Naive B cell (primary cell): ENCODE data around the gene HLCS. TPM values are rescaled to one million over a fixed set of nuclear protein-coding genes. Genes with fewer than 3 reads are reported as not detected.
A peak's percentile ranks its signal among the peaks of the same experiment; 100 is the strongest.

Experiments used
- ATAC-seq, 2 donors: fragments of 150-1000 bp; cut with Tn5 transposase; 2 replicates each; pipeline ENCODE4 v1.10.0; 2021; ENCODE audit warnings: low read depth in 2 of 2, mild to moderate bottlenecking in 2 of 2, moderate library complexity in 2 of 2
- DNase-seq: peaks from one replicate; pipeline ENCODE4 v3.0.0; 2022
- H3K27ac Mint-ChIP-seq, 6 donors: one replicate each; pipeline ENCODE4 v1.8.0; 2020 to 2022; ENCODE audit warnings: mild to moderate bottlenecking in 6 of 6, mixed read lengths in 6 of 6, moderate library complexity in 5 of 6, inconsistent platforms in 2 of 6
- H3K27me3 Mint-ChIP-seq, 3 donors: one replicate each; pipeline ENCODE4 v1.8.0; 2021 to 2022; ENCODE audit warnings: mixed read lengths in 3 of 3, mild to moderate bottlenecking in 1 of 3
- H3K36me3 Mint-ChIP-seq, 2 donors: one replicate each; pipeline ENCODE4 v1.8.0; 2020 to 2022; ENCODE audit warnings: mixed read lengths in 2 of 2, inconsistent platforms in 1 of 2, mild to moderate bottlenecking in 1 of 2
- H3K4me1 Mint-ChIP-seq, 3 donors: one replicate each; pipeline ENCODE4 v1.8.0; 2020 to 2022; ENCODE audit warnings: mixed read lengths in 3 of 3, inconsistent platforms in 1 of 3, mild to moderate bottlenecking in 1 of 3, moderate library complexity in 1 of 3
- H3K4me3 Mint-ChIP-seq, 8 donors: one replicate each; pipeline ENCODE4 v1.8.0; 2020 to 2022; ENCODE audit warnings: mild to moderate bottlenecking in 8 of 8, mixed read lengths in 8 of 8, moderate library complexity in 8 of 8, inconsistent platforms in 2 of 8
- H3K9me3 Mint-ChIP-seq, 7 donors: one replicate each; pipeline ENCODE4 v1.8.0; 2020 to 2022; ENCODE audit warnings: mixed read lengths in 7 of 7, mild to moderate bottlenecking in 5 of 7, inconsistent platforms in 2 of 7, moderate library complexity in 1 of 7
- polyA plus RNA-seq, 6 donors: library from polyadenylated mRNA; unstranded; fragments of 300-500 nt; fragmentation: Illumina TruSeq; gene quantifications; one replicate each; pipeline ENCODE4 v1.2.3, GENCODE V29; 2021; ENCODE audit warnings: low read depth in 6 of 6

HLCS gene
- polyA plus RNA-seq, 6 donors from 2014 or later: 5.5 to 8.4 (median 7.3) TPM

GRCh38 chr21:36803816-36804439 is 162.5 kb downstream of the HLCS start:
- no peak overlapping the region for H3K27ac Mint-ChIP-seq
- H3K27me3 Mint-ChIP-seq: no peaks in the 10 kb centered on the region
- H3K4me3 Mint-ChIP-seq: no peak overlapping the region
- peaks cover 11 to 22% of the 10 kb centered on the region in 2 donors for H3K36me3 Mint-ChIP-seq
- DNase-seq: no peak
- ATAC-seq: no peak
- peaks cover 5 to 17% (median 9%) of the 10 kb centered on the region in 7 donors for H3K9me3 Mint-ChIP-seq
- H3K4me1 Mint-ChIP-seq: no peaks in the 10 kb centered on the region

DNA sequence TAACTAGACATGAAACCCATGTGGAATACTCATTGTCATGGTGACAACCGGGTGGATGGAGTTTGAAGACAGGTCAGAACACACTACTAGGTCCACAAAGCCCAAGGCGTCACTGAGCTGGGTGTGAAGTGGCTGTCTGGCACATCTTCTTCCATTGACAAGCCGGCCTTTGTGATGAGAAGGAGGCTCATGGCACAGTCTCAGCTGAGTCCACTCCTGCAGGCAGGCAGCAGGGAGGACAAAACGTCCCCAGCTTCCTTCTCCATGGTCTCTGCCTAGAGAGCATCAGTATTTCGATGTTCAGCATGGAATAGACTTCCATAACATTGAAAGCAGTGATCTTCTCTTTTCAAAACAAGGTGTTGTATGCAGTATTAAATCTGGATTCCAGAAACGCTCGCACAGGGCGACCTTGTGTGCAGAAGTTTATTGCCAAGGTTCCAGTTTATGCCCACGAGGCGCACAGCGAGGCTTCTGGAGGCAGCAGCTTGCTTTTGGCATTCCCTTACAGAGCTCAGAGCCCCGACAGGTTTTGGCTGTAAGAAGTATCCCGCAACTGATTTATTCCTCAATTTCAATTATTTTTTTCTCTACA is 163.3 kb downstream of the HLCS start:
- H3K27me3 Mint-ChIP-seq: no peaks in the 10 kb centered on the region
- H3K9me3 Mint-ChIP-seq: peaks cover 5 to 25% (median 17%) of the 10 kb centered on the region in 7 donors
- ATAC-seq (no peak), DNase-seq (no peak)
- no peak overlapping the region for H3K27ac Mint-ChIP-seq
- H3K4me1 Mint-ChIP-seq: no peaks in the 10 kb centered on the region
- no peak overlapping the region for H3K4me3 Mint-ChIP-seq
- H3K36me3 Mint-ChIP-seq: peaks cover 18 to 28% of the 10 kb centered on the region in 2 donors

- no peaks in the 10 kb centered on the region for H3K27me3 Mint-ChIP-seq
- DNase-seq: no peak
- no peak overlapping the region for H3K4me3 Mint-ChIP-seq
- H3K9me3 Mint-ChIP-seq: peaks cover 15 to 49% (median 32%) of the 10 kb centered on the region in 7 donors
- ATAC-seq: no peak
- H3K36me3 Mint-ChIP-seq: peaks cover 33 to 39% of the 10 kb centered on the region in 2 donors
- H3K27ac Mint-ChIP-seq: no peak overlapping the region
- H3K4me1 Mint-ChIP-seq: no peaks in the 10 kb centered on the region
Measured at GRCh38 chr21:36800734-36801133, 165.7 kb downstream of the HLCS start.

DNA sequence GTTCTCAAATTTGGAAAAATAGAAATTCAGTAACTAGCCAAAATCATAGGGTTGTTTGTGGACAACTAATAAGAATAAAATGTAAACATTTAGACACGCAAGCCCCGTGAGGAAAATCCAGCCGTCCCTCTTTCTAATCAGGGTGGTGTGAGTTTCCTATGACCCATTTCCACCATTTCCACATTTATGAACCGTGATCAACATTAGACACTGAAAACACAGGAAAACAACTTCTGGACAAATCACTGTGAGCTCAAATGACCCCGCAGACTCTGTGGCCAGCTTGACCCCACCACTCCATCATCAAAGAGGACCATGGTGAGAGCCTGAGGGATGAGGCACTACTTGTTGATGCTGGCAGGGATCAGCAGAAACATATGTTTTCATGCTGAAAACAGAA is 166.6 kb downstream of the HLCS start:
- DNase-seq (no peak), ATAC-seq (no peak)
- no peaks in the 10 kb centered on the region for H3K4me1 Mint-ChIP-seq
- H3K9me3 Mint-ChIP-seq: peaks cover 15 to 55% (median 32%) of the 10 kb centered on the region in 7 donors
- H3K36me3 Mint-ChIP-seq: peaks cover 35 to 42% of the 10 kb centered on the region in 2 donors
- no peak overlapping the region for H3K4me3 Mint-ChIP-seq
- H3K27me3 Mint-ChIP-seq: no peaks in the 10 kb centered on the region
- H3K27ac Mint-ChIP-seq: no peak overlapping the region

- DNase-seq (no peak), ATAC-seq (no peak)
- no peak overlapping the region for H3K27ac Mint-ChIP-seq
- peak overlapping the region in 1 of 8 donors; percentile 4 for H3K4me3 Mint-ChIP-seq
- H3K36me3 Mint-ChIP-seq: peaks cover 32 to 53% of the 10 kb centered on the region in 2 donors
- peaks cover 19 to 58% (median 33%) of the 10 kb centered on the region in 7 donors for H3K9me3 Mint-ChIP-seq
- H3K27me3 Mint-ChIP-seq: no peaks in the 10 kb centered on the region
- H3K4me1 Mint-ChIP-seq: no peaks in the 10 kb centered on the region
Measured at GRCh38 chr21:36798491-36798890, 168.0 kb downstream of the HLCS start.

DNA sequence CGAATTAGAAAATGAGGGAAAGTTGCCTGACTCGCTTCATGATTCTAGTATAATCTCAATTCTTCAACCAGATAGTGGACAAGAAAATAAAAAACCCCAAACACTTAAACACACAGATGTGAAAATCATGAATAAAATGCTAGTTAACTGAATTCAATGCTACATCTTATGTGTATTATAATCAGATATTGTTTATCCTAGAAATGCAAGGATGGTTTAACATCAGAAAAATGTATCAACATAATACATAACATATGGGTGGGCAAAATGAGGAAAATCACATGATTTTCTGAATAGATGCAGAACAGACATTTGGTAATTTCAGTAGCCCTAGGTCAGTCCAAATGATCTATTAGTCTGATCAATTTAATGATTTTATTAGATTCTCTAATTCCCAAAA is 170.4 kb downstream of the HLCS start:
- H3K4me1 Mint-ChIP-seq: no peaks in the 10 kb centered on the region
- no peak overlapping the region for H3K27ac Mint-ChIP-seq
- H3K27me3 Mint-ChIP-seq: no peaks in the 10 kb centered on the region
- DNase-seq (no peak), ATAC-seq (no peak)
- peaks cover 29 to 53% of the 10 kb centered on the region in 2 donors for H3K36me3 Mint-ChIP-seq
- H3K9me3 Mint-ChIP-seq: peaks cover 19 to 58% (median 32%) of the 10 kb centered on the region in 7 donors
- H3K4me3 Mint-ChIP-seq: no peak overlapping the region

DNA sequence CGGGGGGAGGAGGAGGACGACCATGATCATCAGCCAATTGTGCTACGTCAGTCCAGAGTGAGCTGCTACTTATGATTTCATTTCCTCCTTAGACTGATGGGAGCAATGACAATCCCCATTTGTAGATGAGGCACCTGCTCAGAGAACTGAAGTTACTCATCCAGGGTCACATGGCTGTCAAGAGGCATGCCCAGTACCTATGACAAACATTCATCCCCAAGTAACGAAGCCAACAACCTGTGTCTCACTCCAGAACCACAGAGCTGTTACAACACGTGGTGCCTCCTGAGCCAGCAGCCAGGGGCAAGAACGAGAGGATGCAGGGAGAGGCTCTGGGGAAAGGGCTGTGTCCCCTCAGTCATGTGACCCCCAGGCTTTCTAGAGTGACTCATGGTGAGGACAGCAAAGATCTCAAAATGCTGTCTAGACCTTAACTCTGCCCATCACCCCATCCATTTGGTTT is 173.9 kb downstream of the HLCS start:
- Mint-ChIP-seq H3K4me3 (no peak overlapping the region), H3K36me3 (peaks cover 17 to 35% of the 10 kb centered on the region in 2 donors), H3K9me3 (peaks cover 8 to 27% (median 13%) of the 10 kb centered on the region in 7 donors), H3K4me1 (no peaks in the 10 kb centered on the region), H3K27me3 (no peaks in the 10 kb centered on the region), H3K27ac (no peak overlapping the region)
- DNase-seq (no peak), ATAC-seq (no peak)

GRCh38 chr21:36791695-36792470 is 174.6 kb downstream of the HLCS start:
- H3K4me3 Mint-ChIP-seq: no peak overlapping the region
- no peak for ATAC-seq
- no peaks in the 10 kb centered on the region for H3K27me3 Mint-ChIP-seq
- H3K9me3 Mint-ChIP-seq: peaks cover 4 to 21% (median 11%) of the 10 kb centered on the region in 7 donors
- DNase-seq: no peak
- no peaks in the 10 kb centered on the region for H3K4me1 Mint-ChIP-seq
- no peak overlapping the region for H3K27ac Mint-ChIP-seq
- peaks cover 17 to 29% of the 10 kb centered on the region in 2 donors for H3K36me3 Mint-ChIP-seq

GRCh38 chr21:36791180-36791579 is 175.3 kb downstream of the HLCS start:
- no peaks in the 10 kb centered on the region for H3K27me3 Mint-ChIP-seq
- H3K4me3 Mint-ChIP-seq: no peak overlapping the region
- no peaks in the 10 kb centered on the region for H3K4me1 Mint-ChIP-seq
- peaks cover 3 to 14% (median 8%) of the 10 kb centered on the region in 7 donors for H3K9me3 Mint-ChIP-seq
- ATAC-seq (no peak), DNase-seq (no peak)
- H3K27ac Mint-ChIP-seq: peak overlapping the region in 1 of 6 donors; percentile 27
- H3K36me3 Mint-ChIP-seq: peaks cover 17 to 22% of the 10 kb centered on the region in 2 donors

- no peaks in the 10 kb centered on the region for H3K4me1 Mint-ChIP-seq
- peaks cover 0 to 8% (median 7%) of the 10 kb centered on the region in 7 donors for H3K9me3 Mint-ChIP-seq
- DNase-seq (no peak), ATAC-seq (no peak)
- no peaks in the 10 kb centered on the region for H3K27me3 Mint-ChIP-seq
- H3K36me3 Mint-ChIP-seq: peaks cover 17 to 21% of the 10 kb centered on the region in 2 donors
- H3K27ac Mint-ChIP-seq: peak overlapping the region in 1 of 6 donors; percentile 16
- H3K4me3 Mint-ChIP-seq: no peak overlapping the region
Measured at GRCh38 chr21:36790616-36791015, 175.9 kb downstream of the HLCS start.

DNA sequence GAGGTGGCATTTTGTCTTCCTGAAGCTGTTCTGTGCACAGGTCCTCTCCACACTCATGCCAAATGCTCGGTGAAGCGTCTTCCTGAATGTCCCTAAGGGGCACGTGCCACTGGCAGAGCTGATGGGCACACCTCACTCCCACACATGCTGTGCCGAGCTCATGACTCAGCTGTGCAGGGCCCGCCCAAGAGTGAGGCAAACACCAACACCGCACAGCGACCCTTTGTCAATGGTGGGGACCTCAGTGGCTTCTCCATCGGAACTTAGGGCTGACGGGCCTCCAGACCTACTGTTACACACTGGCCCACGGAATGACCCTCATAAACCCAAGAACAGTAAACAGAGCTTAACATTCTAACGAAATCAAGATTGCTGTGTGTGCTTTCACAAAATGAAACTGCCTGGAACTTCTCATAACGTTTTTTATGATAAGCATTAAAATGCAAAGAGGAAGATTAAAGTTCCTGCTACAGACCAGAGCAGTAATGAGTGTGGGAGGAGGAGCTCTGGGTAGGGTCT is 178.3 kb downstream of the HLCS start:
- H3K36me3 Mint-ChIP-seq: peaks cover 7 to 12% of the 10 kb centered on the region in 2 donors
- no peak overlapping the region for H3K4me3 Mint-ChIP-seq
- H3K27ac Mint-ChIP-seq: peak overlapping the region in 3 of 6 donors; percentile 8 to 62 (median 56)
- H3K9me3 Mint-ChIP-seq: no peaks in the 10 kb centered on the region
- no peaks in the 10 kb centered on the region for H3K27me3 Mint-ChIP-seq
- DNase-seq: no peak
- no peak for ATAC-seq
- no peaks in the 10 kb centered on the region for H3K4me1 Mint-ChIP-seq

GRCh38 chr21:36786186-36786585 is 180.3 kb downstream of the HLCS start:
- no peak for DNase-seq
- H3K4me3 Mint-ChIP-seq: no peak overlapping the region

GRCh38 chr21:36785615-36786014 is 180.9 kb downstream of the HLCS start:
- H3K4me1 Mint-ChIP-seq: no peaks in the 10 kb centered on the region
- H3K27ac Mint-ChIP-seq: no peak overlapping the region
- DNase-seq: no peak
- no peaks in the 10 kb centered on the region for H3K27me3 Mint-ChIP-seq
- H3K36me3 Mint-ChIP-seq: peaks cover 4 to 8% of the 10 kb centered on the region in 2 donors
- ATAC-seq: no peak
- H3K4me3 Mint-ChIP-seq: no peak overlapping the region
- H3K9me3 Mint-ChIP-seq: no peaks in the 10 kb centered on the region

More at GRCh38 chr21:36786186-36786585, 180.3 kb downstream of the HLCS start:
- no peaks in the 10 kb centered on the region for H3K4me1 Mint-ChIP-seq
- no peaks in the 10 kb centered on the region for H3K9me3 Mint-ChIP-seq
- peaks cover 7 to 12% of the 10 kb centered on the region in 2 donors for H3K36me3 Mint-ChIP-seq
- no peaks in the 10 kb centered on the region for H3K27me3 Mint-ChIP-seq
- no peak for ATAC-seq
- no peak overlapping the region for H3K27ac Mint-ChIP-seq
